Neural cell (in vitro differentiated cells): ENCODE results near the gene PDCD1.

Source experiments
- CTCF ChIP-seq: fragments of 450-650 bp; IDR thresholded peaks from 2 replicates; pipeline ENCODE4 v1.5.1; 2014; ENCODE audit warnings: antibody characterized with exemption, mild to moderate bottlenecking, moderate library complexity; ENCODE audit not compliant: poor library complexity, severe bottlenecking
- EZH2 ChIP-seq: fragments of 200-600, 300-800 bp; shearing (Covaris generic), sonication (generic); IDR thresholded peaks from 2 replicates; pipeline ENCODE4 v1.6.1; 2014; ENCODE audit warnings: antibody characterized with exemption, low read length, borderline replicate concordance, mild to moderate bottlenecking; ENCODE audit not compliant: insufficient read depth, poor library complexity, severe bottlenecking
- RAD21 ChIP-seq: fragments of 450-650 bp; conservative IDR thresholded peaks from 2 replicates; pipeline ENCODE4 v1.6.1; 2014; ENCODE audit warnings: antibody characterized with exemption, mild to moderate bottlenecking, moderate library complexity
- TAF1 ChIP-seq: IDR thresholded peaks from 2 replicates; pipeline ENCODE4 v1.6.1; 2012; ENCODE audit warnings: low read depth

GRCh38 chr2:241862093-241862492 is 3.4 kb upstream of the PDCD1 start:
- TF ChIP-seq CTCF (no peak), TAF1 (no peak), RAD21 (no peak), EZH2 (no peak)
